ENCODE measurements around the gene F5.

The F5 gene

GRCh38 chr1:169526120-169526832 is 60.0 kb downstream of the F5 start:
- no peak overlapping the region for H2AFZ ChIP-seq (ENCODE audit: low read depth, low read length)
- no peak overlapping the region for H3K27ac ChIP-seq (ENCODE audit: low read length)
- H3K27me3 ChIP-seq (ENCODE audit: insufficient read depth, low read length, poor library complexity): no peaks in the 10 kb centered on the region
- DNase-seq (no peak), ATAC-seq (ENCODE audit: insufficient read depth, low read depth) (no peak)
- no peaks in the 10 kb centered on the region for H4K20me1 ChIP-seq (ENCODE audit: insufficient read depth, low read length)
- H3K36me3 ChIP-seq (ENCODE audit: insufficient read depth, low read length): no peaks in the 10 kb centered on the region
- TF ChIP-seq, protein P1, sequence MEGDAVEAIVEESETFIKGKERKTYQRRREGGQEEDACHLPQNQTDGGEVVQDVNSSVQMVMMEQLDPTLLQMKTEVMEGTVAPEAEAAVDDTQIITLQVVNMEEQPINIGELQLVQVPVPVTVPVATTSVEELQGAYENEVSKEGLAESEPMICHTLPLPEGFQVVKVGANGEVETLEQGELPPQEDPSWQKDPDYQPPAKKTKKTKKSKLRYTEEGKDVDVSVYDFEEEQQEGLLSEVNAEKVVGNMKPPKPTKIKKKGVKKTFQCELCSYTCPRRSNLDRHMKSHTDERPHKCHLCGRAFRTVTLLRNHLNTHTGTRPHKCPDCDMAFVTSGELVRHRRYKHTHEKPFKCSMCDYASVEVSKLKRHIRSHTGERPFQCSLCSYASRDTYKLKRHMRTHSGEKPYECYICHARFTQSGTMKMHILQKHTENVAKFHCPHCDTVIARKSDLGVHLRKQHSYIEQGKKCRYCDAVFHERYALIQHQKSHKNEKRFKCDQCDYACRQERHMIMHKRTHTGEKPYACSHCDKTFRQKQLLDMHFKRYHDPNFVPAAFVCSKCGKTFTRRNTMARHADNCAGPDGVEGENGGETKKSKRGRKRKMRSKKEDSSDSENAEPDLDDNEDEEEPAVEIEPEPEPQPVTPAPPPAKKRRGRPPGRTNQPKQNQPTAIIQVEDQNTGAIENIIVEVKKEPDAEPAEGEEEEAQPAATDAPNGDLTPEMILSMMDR (IDR thresholded peaks at IDR 0.05; ENCODE audit: borderline replicate concordance, extremely low read depth, low read length, poor library complexity, severe bottlenecking): no peak
- TF ChIP-seq EZH2 (IDR thresholded peaks at IDR 0.05; ENCODE audit: borderline replicate concordance, low read depth, low read length, severe bottlenecking): no peak
- no peak overlapping the region for H3K9ac ChIP-seq (ENCODE audit: low read depth, low read length)
- no peaks in the 10 kb centered on the region for H3K9me3 ChIP-seq (ENCODE audit: insufficient read depth, low read length, severe bottlenecking)
- no peak overlapping the region for H3K4me3 ChIP-seq (ENCODE audit: low read depth in 1 of 2, low read length in 2 of 2)
- peaks cover 23% of the 10 kb centered on the region for H3K4me1 ChIP-seq (ENCODE audit: insufficient read depth, low read length)
- H3K79me2 ChIP-seq (ENCODE audit: insufficient read depth, low read length): no peaks in the 10 kb centered on the region
- no peak overlapping the region for H3K4me2 ChIP-seq (ENCODE audit: insufficient read depth, low read length)

- no peak overlapping the region for H3K9ac ChIP-seq (ENCODE audit: low read depth, low read length)
- no peaks in the 10 kb centered on the region for H3K79me2 ChIP-seq (ENCODE audit: insufficient read depth, low read length)
- DNase-seq (no peak), ATAC-seq (ENCODE audit: insufficient read depth, low read depth) (no peak)
- no peak for TF ChIP-seq EZH2 (IDR thresholded peaks at IDR 0.05; ENCODE audit: borderline replicate concordance, low read depth, low read length, severe bottlenecking)
- TF ChIP-seq, protein P1 (IDR thresholded peaks at IDR 0.05; ENCODE audit: borderline replicate concordance, extremely low read depth, low read length, poor library complexity, severe bottlenecking): no peak
- no peaks in the 10 kb centered on the region for H4K20me1 ChIP-seq (ENCODE audit: insufficient read depth, low read length)
- no peak overlapping the region for H3K4me2 ChIP-seq (ENCODE audit: insufficient read depth, low read length)
- H3K4me3 ChIP-seq (ENCODE audit: low read depth in 1 of 2, low read length in 2 of 2): no peak overlapping the region
- H3K9me3 ChIP-seq (ENCODE audit: insufficient read depth, low read length, severe bottlenecking): no peaks in the 10 kb centered on the region
- H3K27ac ChIP-seq (ENCODE audit: low read length): no peak overlapping the region
- no peaks in the 10 kb centered on the region for H3K27me3 ChIP-seq (ENCODE audit: insufficient read depth, low read length, poor library complexity)
- H3K36me3 ChIP-seq (ENCODE audit: insufficient read depth, low read length): no peaks in the 10 kb centered on the region
- no peak overlapping the region for H2AFZ ChIP-seq (ENCODE audit: low read depth, low read length)
- H3K4me1 ChIP-seq (ENCODE audit: insufficient read depth, low read length): peaks cover 23% of the 10 kb centered on the region
Observed at GRCh38 chr1:169525391-169525790, 60.9 kb downstream of the F5 start.

- Histone ChIP-seq H3K4me2 (ENCODE audit: insufficient read depth, low read length) (no peak overlapping the region), H3K27me3 (ENCODE audit: insufficient read depth, low read length, poor library complexity) (no peaks in the 10 kb centered on the region), H3K4me3 (ENCODE audit: low read depth in 1 of 2, low read length in 2 of 2) (no peak overlapping the region), H3K36me3 (ENCODE audit: insufficient read depth, low read length) (no peaks in the 10 kb centered on the region), H3K4me1 (ENCODE audit: insufficient read depth, low read length) (peaks cover 11% of the 10 kb centered on the region), H3K9me3 (ENCODE audit: insufficient read depth, low read length, severe bottlenecking) (no peaks in the 10 kb centered on the region), H2AFZ (ENCODE audit: low read depth, low read length) (no peak overlapping the region), H3K79me2 (ENCODE audit: insufficient read depth, low read length) (no peaks in the 10 kb centered on the region), H3K9ac (ENCODE audit: low read depth, low read length) (no peak overlapping the region), H3K27ac (ENCODE audit: low read length) (no peak overlapping the region), H4K20me1 (ENCODE audit: insufficient read depth, low read length) (no peaks in the 10 kb centered on the region)
- DNase-seq (no peak), ATAC-seq (ENCODE audit: insufficient read depth, low read depth) (no peak)
- no peak for TF ChIP-seq EZH2 (IDR thresholded peaks at IDR 0.05; ENCODE audit: borderline replicate concordance, low read depth, low read length, severe bottlenecking)
- TF ChIP-seq, protein P1 (IDR thresholded peaks at IDR 0.05; ENCODE audit: borderline replicate concordance, extremely low read depth, low read length, poor library complexity, severe bottlenecking): no peak
Observed at GRCh38 chr1:169523904-169524303, 62.4 kb downstream of the F5 start.
